Measurements from ENCODE around the gene TNNT1. TPM values are rescaled to one million over a fixed set of nuclear protein-coding genes. Genes with fewer than 3 reads are reported as not detected.

The TNNT1 gene
- total RNA-seq, 1 donor from 2014 or later, result 24.4 TPM

- H3K4me3 ChIP-seq (ENCODE audit: low read depth, low read length), result no peak overlapping the region
- no peak for TF ChIP-seq CTCF (conservative IDR thresholded peaks at IDR 0.05; ENCODE audit: low read depth, low read length)
- no peak for DNase-seq (ENCODE audit: low read depth)
These were observed 3.0 kb upstream of the TNNT1 start for GRCh38 chr19:55152017-55152416.

GRCh38 chr19:55147545-55148251, 1.3 kb downstream of the TNNT1 start:
- DNase-seq (ENCODE audit: low read depth), result no peak
- no peak overlapping the region for H3K4me3 ChIP-seq (ENCODE audit: low read depth, low read length)
- TF ChIP-seq CTCF (conservative IDR thresholded peaks at IDR 0.05; ENCODE audit: low read depth, low read length), result no peak

DNA sequence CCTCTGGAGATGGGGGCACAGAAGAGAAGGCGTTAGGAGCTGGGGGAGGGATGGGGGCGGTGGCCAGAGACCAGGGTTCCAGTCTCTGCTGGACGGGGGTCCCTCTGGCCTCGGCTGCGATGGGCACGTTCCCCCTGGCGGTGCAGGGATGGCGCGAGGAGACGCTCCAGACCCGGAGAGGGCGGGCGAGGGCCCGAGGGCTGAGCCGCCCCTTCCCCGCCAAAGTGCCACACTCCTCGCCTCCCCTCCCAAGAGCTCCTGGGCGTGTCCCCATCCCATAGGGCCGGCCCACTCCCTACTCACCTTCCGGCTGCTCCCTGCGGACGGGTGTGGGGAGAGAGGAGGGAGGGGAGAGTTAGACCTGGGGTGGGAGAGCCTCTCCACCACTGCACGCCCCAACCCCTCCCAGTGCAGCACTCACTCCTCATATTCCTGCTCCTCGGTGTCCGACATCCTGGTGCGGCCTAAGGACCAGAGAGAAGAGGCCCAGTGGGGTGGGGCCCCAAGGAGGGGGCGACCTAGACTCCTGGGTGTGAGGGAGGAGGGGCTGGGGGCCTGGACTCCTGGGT, 2.2 kb downstream of the TNNT1 start:
- no peak for TF ChIP-seq CTCF (conservative IDR thresholded peaks at IDR 0.05; ENCODE audit: low read depth, low read length)
- no peak for DNase-seq (ENCODE audit: low read depth)
- H3K4me3 ChIP-seq (ENCODE audit: low read depth, low read length), result no peak overlapping the region

DNA sequence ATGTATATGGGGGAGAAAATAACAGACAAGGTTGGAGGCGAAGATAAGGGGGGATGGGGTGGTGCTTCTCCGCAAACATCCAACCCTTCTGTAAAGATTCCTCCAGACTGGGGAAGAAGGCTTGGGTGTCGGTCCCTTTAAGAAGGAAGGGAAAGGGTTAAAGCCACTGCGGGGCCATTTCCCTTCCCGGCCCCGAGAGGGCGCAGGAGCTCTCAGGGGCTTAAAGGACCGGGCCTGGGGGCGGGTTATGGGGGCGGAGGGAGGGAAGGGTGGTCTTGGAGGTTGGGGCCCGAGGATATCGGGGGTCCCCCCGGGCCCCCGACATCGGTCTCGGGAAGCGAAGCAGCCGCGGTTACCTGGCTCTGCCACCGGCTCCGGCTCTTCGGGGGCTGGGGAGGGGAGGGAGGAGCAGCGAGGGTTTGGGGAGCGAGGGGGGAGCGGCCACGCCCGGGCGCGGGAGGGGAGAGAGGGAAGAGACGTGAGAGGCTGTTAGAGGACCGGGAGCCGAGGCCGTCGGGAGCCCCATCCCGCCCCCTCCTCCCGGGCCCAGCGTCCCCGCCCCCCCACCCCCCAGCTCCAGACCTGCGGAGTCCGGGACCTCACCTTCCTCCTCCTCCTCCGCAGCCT, 2.8 kb downstream of the TNNT1 start:
- no peak for DNase-seq (ENCODE audit: low read depth)
- peak; percentile 51 for TF ChIP-seq CTCF (conservative IDR thresholded peaks at IDR 0.05; ENCODE audit: low read depth, low read length)
- peak overlapping the region; percentile 14 for H3K4me3 ChIP-seq (ENCODE audit: low read depth, low read length)

DNA sequence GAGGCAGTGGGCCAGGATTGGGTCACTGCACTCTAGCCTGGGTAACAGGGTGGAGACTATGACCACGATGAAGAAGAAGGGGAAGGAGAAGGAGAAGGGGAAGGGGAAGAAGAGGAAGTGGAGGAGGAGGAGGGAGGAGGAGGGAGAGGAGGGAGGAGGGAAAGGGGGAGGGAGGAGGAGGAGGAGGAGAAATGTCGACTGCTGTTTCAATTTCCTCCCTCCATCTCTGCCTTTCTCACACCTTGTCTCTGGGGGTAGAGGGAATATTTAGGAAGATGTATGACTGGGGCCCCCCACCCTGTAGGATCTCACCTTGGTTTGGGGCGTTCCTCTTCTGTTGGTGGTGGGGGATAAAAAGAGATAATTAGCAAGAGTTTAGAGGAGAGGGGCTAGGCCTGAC, 3.8 kb downstream of the TNNT1 start:
- H3K4me3 ChIP-seq (ENCODE audit: low read depth, low read length), result no peak overlapping the region
- no peak for DNase-seq (ENCODE audit: low read depth)
- no peak for TF ChIP-seq CTCF (conservative IDR thresholded peaks at IDR 0.05; ENCODE audit: low read depth, low read length)

GRCh38 chr19:55141696-55142095, 7.3 kb downstream of the TNNT1 start:
- DNase-seq (ENCODE audit: low read depth), result no peak
- no peak overlapping the region for H3K4me3 ChIP-seq (ENCODE audit: low read depth, low read length)
- no peak for TF ChIP-seq CTCF (conservative IDR thresholded peaks at IDR 0.05; ENCODE audit: low read depth, low read length)
